Measurements from ENCODE around the gene ZNF30. TPM values are rescaled to one million over a fixed set of nuclear protein-coding genes. Genes with fewer than 3 reads are reported as not detected.
"Not testable (repeated sequence)": the region's sequence is repeated elsewhere in the genome, so short reads cannot be mapped to it uniquely, and the experiment has no call there.

ZNF30 gene
- total RNA-seq, 1 donor from 2014 or later = 6.9 TPM

DNA sequence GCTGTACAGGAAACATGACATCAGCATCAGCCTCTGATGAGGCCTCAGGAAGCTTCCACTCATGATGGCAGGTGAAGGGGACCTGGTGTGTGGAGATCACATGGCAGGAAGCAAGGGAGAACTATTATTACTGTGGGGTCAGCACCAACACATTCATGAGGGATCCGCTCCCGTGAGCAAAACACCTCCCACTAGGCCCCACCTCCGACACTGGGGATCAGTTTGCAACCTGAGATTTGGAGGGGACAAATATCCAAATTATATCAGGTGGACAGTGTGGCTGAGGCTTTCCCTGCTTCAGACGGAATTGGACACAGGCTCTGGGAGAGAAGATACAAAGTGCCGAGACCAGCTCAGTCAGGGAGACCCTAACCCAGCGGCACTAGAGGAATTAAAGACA is 43.0 kb downstream of the ZNF30 start:
- TF ChIP-seq, protein P1, sequence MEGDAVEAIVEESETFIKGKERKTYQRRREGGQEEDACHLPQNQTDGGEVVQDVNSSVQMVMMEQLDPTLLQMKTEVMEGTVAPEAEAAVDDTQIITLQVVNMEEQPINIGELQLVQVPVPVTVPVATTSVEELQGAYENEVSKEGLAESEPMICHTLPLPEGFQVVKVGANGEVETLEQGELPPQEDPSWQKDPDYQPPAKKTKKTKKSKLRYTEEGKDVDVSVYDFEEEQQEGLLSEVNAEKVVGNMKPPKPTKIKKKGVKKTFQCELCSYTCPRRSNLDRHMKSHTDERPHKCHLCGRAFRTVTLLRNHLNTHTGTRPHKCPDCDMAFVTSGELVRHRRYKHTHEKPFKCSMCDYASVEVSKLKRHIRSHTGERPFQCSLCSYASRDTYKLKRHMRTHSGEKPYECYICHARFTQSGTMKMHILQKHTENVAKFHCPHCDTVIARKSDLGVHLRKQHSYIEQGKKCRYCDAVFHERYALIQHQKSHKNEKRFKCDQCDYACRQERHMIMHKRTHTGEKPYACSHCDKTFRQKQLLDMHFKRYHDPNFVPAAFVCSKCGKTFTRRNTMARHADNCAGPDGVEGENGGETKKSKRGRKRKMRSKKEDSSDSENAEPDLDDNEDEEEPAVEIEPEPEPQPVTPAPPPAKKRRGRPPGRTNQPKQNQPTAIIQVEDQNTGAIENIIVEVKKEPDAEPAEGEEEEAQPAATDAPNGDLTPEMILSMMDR (IDR thresholded peaks at IDR 0.05; ENCODE audit: unreplicated experiment) = no peak
- H3K4me3 Mint-ChIP-seq (ENCODE audit: unreplicated experiment) = no peak overlapping the region
- DNase-seq (ENCODE audit: low spot score) = no peak
- H3K27ac Mint-ChIP-seq (ENCODE audit: unreplicated experiment) = no peak overlapping the region
- H3K27me3 Mint-ChIP-seq (ENCODE audit: unreplicated experiment) = peaks cover 4% of the 10 kb centered on the region
- peaks cover 33% of the 10 kb centered on the region for H3K36me3 Mint-ChIP-seq (ENCODE audit: low read depth, unreplicated experiment)
- H3K4me1 Mint-ChIP-seq (ENCODE audit: unreplicated experiment) = peaks cover 7% of the 10 kb centered on the region
- peaks cover 22% of the 10 kb centered on the region for H3K9me3 Mint-ChIP-seq (ENCODE audit: unreplicated experiment)

DNA sequence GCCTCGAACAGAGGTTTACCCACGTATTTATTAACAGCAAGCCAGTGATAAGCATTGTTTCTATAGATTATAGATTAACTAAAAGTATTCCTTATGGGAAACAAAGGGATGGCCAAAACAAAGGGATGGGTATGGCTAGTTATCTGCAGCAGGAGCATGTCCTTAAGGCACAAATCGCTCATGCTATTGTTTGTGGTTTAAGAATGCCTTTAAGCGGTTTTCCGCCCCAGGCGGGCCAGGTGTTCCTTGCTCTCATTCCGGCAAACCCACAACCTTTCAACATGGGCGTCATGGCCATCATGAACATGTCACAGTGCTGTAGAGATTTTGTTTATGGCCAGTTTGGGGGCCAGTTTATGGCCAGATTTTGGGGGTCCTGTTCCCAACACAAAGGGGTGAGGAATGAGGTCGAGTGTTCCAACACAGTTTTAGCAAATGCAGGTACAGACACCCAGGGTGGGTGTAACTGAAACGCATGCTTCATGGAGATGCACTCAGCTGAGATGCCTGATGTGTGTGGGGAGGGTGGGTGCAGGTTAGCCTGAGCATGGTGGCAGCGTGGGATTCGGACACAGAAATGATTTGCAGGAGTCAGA is 43.6 kb downstream of the ZNF30 start:
- not testable (repeated sequence) for DNase-seq (ENCODE audit: low spot score); H3K27ac Mint-ChIP-seq (ENCODE audit: unreplicated experiment); H3K27me3 Mint-ChIP-seq (ENCODE audit: unreplicated experiment); H3K4me3 Mint-ChIP-seq (ENCODE audit: unreplicated experiment)
- peaks cover 22% of the 10 kb centered on the region for H3K9me3 Mint-ChIP-seq (ENCODE audit: unreplicated experiment)
- H3K36me3 Mint-ChIP-seq (ENCODE audit: low read depth, unreplicated experiment) = peaks cover 36% of the 10 kb centered on the region
- peaks cover 11% of the 10 kb centered on the region for H3K4me1 Mint-ChIP-seq (ENCODE audit: unreplicated experiment)

DNA sequence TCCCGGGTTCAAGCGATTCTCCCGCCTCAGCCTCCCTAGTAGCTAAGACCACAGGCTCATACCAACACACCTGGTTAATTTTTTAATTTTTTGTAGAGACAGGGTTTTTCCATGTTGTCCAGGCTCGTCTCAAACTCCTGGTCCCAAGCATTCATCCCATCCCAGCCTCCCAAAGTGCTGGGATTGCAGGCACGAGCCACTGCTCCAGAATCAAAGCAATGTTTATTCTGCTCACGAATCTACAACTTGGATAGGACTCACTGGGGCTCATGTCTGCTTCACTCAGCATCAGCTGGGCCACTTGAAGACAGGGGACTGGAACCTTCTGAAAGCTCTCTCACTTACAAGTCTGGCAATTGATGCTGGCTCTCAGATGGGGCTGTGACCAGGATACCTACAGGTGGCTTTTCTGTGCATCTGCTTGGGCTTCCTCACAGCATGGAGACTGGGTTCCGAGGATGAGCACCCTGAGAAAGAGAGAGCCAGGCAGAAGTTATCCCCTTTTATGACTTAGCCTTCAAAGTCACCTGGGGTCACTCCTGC is 45.5 kb downstream of the ZNF30 start:
- H3K27ac Mint-ChIP-seq (ENCODE audit: unreplicated experiment) = no peak overlapping the region
- H3K4me3 Mint-ChIP-seq (ENCODE audit: unreplicated experiment) = no peak overlapping the region
- H3K9me3 Mint-ChIP-seq (ENCODE audit: unreplicated experiment) = peaks cover 22% of the 10 kb centered on the region
- peaks cover 34% of the 10 kb centered on the region for H3K36me3 Mint-ChIP-seq (ENCODE audit: low read depth, unreplicated experiment)
- no peak for DNase-seq (ENCODE audit: low spot score)
- H3K27me3 Mint-ChIP-seq (ENCODE audit: unreplicated experiment) = peaks cover 4% of the 10 kb centered on the region
- peaks cover 11% of the 10 kb centered on the region for H3K4me1 Mint-ChIP-seq (ENCODE audit: unreplicated experiment)
- TF ChIP-seq, protein P1 (IDR thresholded peaks at IDR 0.05; ENCODE audit: unreplicated experiment) = no peak

DNA sequence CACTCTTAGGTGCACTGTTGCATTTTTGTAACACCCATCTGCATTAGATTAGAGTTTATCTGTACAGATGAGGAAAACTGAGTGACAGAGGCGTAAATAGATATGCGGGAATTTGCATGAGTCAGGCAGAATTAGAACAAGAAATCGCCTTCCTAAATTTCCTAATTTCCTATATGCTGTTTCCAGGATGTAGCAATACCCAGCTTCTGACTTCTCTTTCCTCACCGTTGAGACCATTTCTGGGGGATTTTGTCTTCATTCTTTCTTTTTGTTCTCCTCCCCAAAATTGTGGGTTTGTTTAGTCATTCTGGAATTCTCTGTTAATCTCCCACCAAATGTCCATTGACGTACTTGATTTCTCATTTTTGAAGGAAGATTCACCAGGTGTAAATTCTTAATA is 47.9 kb downstream of the ZNF30 start:
- TF ChIP-seq, protein P1 (IDR thresholded peaks at IDR 0.05; ENCODE audit: unreplicated experiment) = no peak
- no peak for DNase-seq (ENCODE audit: low spot score)
- Mint-ChIP-seq H3K4me1 (ENCODE audit: unreplicated experiment) (peaks cover 11% of the 10 kb centered on the region), H3K27me3 (ENCODE audit: unreplicated experiment) (peaks cover 4% of the 10 kb centered on the region), H3K27ac (ENCODE audit: unreplicated experiment) (peak overlapping the region; percentile 7), H3K4me3 (ENCODE audit: unreplicated experiment) (no peak overlapping the region), H3K36me3 (ENCODE audit: low read depth, unreplicated experiment) (peaks cover 26% of the 10 kb centered on the region), H3K9me3 (ENCODE audit: unreplicated experiment) (peaks cover 12% of the 10 kb centered on the region)

DNA sequence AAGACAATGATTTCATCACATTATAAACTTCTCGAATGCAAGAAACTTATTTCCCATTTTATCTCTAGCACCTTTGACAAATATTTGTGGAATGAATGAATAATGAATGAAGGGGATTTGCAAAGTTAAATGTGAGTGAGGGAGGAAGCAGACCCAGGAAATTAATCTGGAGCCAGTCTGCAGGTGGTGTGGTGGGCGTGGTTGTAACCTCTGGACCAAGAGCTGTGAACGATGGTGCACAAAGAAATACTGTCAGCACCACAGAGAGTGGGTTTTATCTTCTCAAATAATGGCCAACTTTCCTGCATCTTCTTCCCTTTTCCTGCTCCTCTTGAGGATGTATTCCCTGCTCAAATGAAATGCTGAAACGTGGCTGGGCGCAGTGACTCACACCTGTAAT is 48.4 kb downstream of the ZNF30 start:
- Mint-ChIP-seq H3K4me1 (ENCODE audit: unreplicated experiment) (peaks cover 11% of the 10 kb centered on the region), H3K36me3 (ENCODE audit: low read depth, unreplicated experiment) (peaks cover 26% of the 10 kb centered on the region), H3K27me3 (ENCODE audit: unreplicated experiment) (peaks cover 4% of the 10 kb centered on the region), H3K4me3 (ENCODE audit: unreplicated experiment) (no peak overlapping the region), H3K9me3 (ENCODE audit: unreplicated experiment) (peaks cover 8% of the 10 kb centered on the region), H3K27ac (ENCODE audit: unreplicated experiment) (peak overlapping the region; percentile 7)
- no peak for DNase-seq (ENCODE audit: low spot score)
- TF ChIP-seq, protein P1 (IDR thresholded peaks at IDR 0.05; ENCODE audit: unreplicated experiment) = no peak
